GM19455 (cell line): ENCODE measurements around the gene TOR3A.

Source experiments
- ATAC-seq: cut with Tn5 transposase; IDR thresholded peaks from one replicate; pipeline ENCODE4 v1.9.1; 2021; ENCODE audit not compliant: unreplicated experiment

Gene TOR3A

GRCh38 chr1:179145521-179145920 is 63.7 kb downstream of the TOR3A start:
- ATAC-seq, result no peak
